ENCODE measurements around the gene MAST4. TPM values are rescaled to one million over a fixed set of nuclear protein-coding genes. Genes with fewer than 3 reads are reported as not detected.

MAST4 gene
- total and polyA plus RNA-seq, 2 experiments from 2014 or later = 4.2 to 6.0 TPM

DNA sequence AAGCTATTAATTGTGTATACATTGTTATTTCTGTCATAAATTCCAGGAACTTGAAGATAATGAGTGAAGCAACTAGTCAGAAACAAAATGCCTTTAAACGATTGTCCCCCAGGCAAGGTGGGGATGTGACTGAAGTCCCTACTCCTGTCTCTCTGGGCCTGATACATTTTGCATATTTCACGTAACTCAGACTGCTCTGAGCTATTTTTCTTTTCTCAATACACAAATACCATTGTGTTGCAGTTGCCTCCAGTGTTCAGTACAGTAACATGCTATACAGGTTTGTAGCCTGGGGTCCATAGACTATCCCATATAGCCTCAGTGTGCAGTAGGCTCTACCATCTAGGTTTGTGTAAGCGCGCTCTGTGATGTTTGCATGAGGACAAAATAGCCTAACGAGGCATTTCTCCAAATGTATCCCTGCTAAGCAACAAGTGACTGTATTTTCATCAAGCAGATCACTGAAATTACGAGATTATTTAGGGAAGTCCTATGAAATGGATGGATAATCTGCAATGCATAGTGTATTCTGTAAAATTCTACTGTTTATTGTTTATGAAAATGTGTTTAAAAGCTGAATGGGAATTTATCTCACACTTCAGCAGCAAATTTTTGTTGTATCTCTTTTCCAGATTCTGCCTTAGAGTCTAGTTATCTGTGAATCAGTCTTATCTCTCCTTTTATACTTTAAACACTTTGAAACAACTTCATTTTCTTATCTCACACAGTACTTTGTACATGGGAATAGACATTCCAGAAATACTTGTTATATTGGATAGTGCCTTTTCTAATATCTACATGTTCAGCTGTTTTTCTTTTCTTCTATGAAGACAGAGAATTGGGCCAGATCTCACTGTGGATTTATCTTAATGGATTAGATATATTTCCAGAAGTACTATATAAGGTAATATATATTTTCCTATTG is 449.9 kb downstream of the MAST4 start:
- WGBS, 2 experiments (ENCODE audit: low coverage in 1 of 2, low lambda C conversion rate in 2 of 2, missing lambda C conversion rate in 2 of 2) = 88 to 91% methylated on average over 6 of the region's 6 CpGs
- Histone ChIP-seq H3K4me3 (no peak overlapping the region), H3K4me2 (ENCODE audit: unreplicated experiment) (no peak overlapping the region), H4K20me1 (ENCODE audit: insufficient read depth) (no peaks in the 10 kb centered on the region), H3K9me3 (ENCODE audit: low read depth) (no peaks in the 10 kb centered on the region), H3K36me3 (ENCODE audit: low read depth) (no peaks in the 10 kb centered on the region), H3K9ac (no peak overlapping the region), H3F3A (ENCODE audit: insufficient read depth) (no peaks in the 10 kb centered on the region), H3K9me2 (ENCODE audit: insufficient read depth) (peaks cover 3% of the 10 kb centered on the region; the same call in 1 of the 2 replicates), H3K4me1 (ENCODE audit: insufficient read depth) (no peaks in the 10 kb centered on the region), H3K27me3 (replicated peaks; ENCODE audit: insufficient read depth) (no peaks in the 10 kb centered on the region), H3K79me2 (ENCODE audit: insufficient read depth) (peaks cover 11% of the 10 kb centered on the region; the same call in 1 of the 2 replicates), H3K27ac (no peak overlapping the region), H2AFZ (no peak overlapping the region)
- no peak for DNase-seq
- in situ Hi-C loops (cut with MboI) = no loop called here
- TF ChIP-seq EZH2 (IDR thresholded peaks at IDR 0.05; ENCODE audit: insufficient read depth, poor library complexity, severe bottlenecking) = no peak

DNA sequence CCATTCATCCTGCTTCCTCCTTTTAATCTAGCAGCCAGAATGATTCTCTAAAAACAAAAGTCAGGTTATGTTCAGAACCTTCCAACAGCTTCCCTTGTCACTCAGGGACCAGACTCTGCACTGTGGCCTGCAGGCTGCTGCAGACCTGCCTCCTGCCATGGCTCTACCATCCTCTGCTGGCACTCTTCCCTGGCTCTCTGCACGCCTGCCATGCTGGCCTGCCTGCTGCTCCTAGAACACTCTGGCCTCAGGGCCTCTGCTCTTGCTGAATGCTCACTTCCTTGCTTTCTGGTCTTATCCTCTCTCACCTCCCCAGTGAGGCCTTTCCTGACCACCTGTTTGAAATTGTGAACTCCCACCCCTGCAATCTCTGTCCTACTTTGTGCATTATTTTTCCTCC is 451.0 kb downstream of the MAST4 start:
- peaks cover 5% of the 10 kb centered on the region for H3K4me1 ChIP-seq (ENCODE audit: insufficient read depth)
- no peaks in the 10 kb centered on the region for H3K9me3 ChIP-seq (ENCODE audit: low read depth)
- H3K9me2 ChIP-seq (ENCODE audit: insufficient read depth) = peaks cover 3% of the 10 kb centered on the region; the same call in 1 of the 2 replicates
- H3K27me3 ChIP-seq (replicated peaks; ENCODE audit: insufficient read depth) = no peaks in the 10 kb centered on the region
- no peaks in the 10 kb centered on the region for H3K36me3 ChIP-seq (ENCODE audit: low read depth)
- DNase-seq = no peak
- H3F3A ChIP-seq (ENCODE audit: insufficient read depth) = no peaks in the 10 kb centered on the region
- in situ Hi-C loops (cut with MboI) = no loop called here
- peaks cover 5% of the 10 kb centered on the region; the same call in 1 of the 2 replicates for H3K79me2 ChIP-seq (ENCODE audit: insufficient read depth)
- no peaks in the 10 kb centered on the region for H4K20me1 ChIP-seq (ENCODE audit: insufficient read depth)
- 100% methylated on average over 1 of the region's 1 CpG for WGBS, 2 experiments (ENCODE audit: low coverage in 1 of 2, low lambda C conversion rate in 2 of 2, missing lambda C conversion rate in 2 of 2)
- no peak overlapping the region for H3K4me3 ChIP-seq
- H3K9ac ChIP-seq = no peak overlapping the region
- TF ChIP-seq EZH2phosphoT487 (IDR thresholded peaks at IDR 0.05; ENCODE audit: insufficient read depth, low read depth) (no peak), EZH2 (IDR thresholded peaks at IDR 0.05; ENCODE audit: insufficient read depth, poor library complexity, severe bottlenecking) (no peak)
- H3K27ac ChIP-seq = no peak overlapping the region
- H3K4me2 ChIP-seq (ENCODE audit: unreplicated experiment) = no peak overlapping the region
- no peak overlapping the region for H2AFZ ChIP-seq

DNA sequence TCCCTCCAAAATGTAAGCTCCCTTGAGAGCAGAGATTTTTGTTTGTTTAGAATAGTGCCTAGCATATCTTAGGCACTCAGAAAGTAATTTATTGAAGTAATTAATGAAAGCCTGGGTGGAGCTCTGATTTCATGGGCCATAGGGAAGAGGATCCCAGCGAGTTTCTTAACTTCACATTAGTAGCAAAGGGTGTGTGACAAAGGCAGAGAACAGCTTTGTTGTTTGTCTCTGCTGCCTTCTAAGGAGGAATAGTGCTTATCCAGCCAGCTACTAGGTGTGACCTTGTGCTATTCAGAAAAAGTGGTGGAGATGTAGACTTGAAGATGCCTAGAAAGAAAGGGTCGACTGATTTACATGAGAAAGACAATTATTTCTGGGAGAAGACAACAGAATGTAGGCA is 451.4 kb downstream of the MAST4 start:
- peaks cover 8% of the 10 kb centered on the region for H3K4me1 ChIP-seq (ENCODE audit: insufficient read depth)
- H3K36me3 ChIP-seq (ENCODE audit: low read depth) = no peaks in the 10 kb centered on the region
- no peaks in the 10 kb centered on the region for H3K27me3 ChIP-seq (replicated peaks; ENCODE audit: insufficient read depth)
- no peak overlapping the region for H3K4me2 ChIP-seq (ENCODE audit: unreplicated experiment)
- H3K27ac ChIP-seq = no peak overlapping the region
- no peaks in the 10 kb centered on the region for H4K20me1 ChIP-seq (ENCODE audit: insufficient read depth)
- H3K9me2 ChIP-seq (ENCODE audit: insufficient read depth) = peaks cover 3% of the 10 kb centered on the region; the same call in 1 of the 2 replicates
- H2AFZ ChIP-seq = no peak overlapping the region
- 0 out of 2 replicates have a peak, but pooled peaks cover under 1% of the 10 kb centered on the region for H3K79me2 ChIP-seq (ENCODE audit: insufficient read depth)
- no peak for TF ChIP-seq EZH2 (IDR thresholded peaks at IDR 0.05; ENCODE audit: insufficient read depth, poor library complexity, severe bottlenecking)
- no peak for TF ChIP-seq EZH2phosphoT487 (IDR thresholded peaks at IDR 0.05; ENCODE audit: insufficient read depth, low read depth)
- WGBS, 2 experiments (ENCODE audit: low coverage in 1 of 2, low lambda C conversion rate in 2 of 2, missing lambda C conversion rate in 2 of 2) = 58 to 68% methylated on average over 2 of the region's 2 CpGs
- no peaks in the 10 kb centered on the region for H3K9me3 ChIP-seq (ENCODE audit: low read depth)
- DNase-seq = no peak
- H3F3A ChIP-seq (ENCODE audit: insufficient read depth) = no peaks in the 10 kb centered on the region
- H3K9ac ChIP-seq = no peak overlapping the region
- no peak overlapping the region for H3K4me3 ChIP-seq
- in situ Hi-C loops (cut with MboI) = no loop called here

DNA sequence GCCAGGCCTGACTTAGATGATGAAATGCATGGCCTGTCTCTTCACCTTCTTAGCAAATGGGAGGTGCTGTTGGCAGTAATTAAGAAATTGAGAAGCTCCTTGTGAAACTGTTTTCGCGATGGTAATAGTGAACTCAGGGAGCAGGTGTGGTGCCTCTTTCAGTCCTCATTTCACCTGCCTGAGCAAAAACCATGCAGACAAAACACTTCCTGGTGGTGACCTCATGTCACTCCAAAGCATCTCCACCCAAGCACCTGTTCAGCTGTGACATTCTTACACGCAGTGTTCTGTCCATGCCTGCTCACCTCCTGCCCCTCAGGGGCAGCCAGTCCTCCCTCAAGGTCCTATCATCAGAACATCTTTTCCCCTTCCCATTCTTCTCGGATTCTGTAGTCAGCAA is 453.9 kb downstream of the MAST4 start:
- Histone ChIP-seq H3K9ac (no peak overlapping the region), H3F3A (ENCODE audit: insufficient read depth) (no peaks in the 10 kb centered on the region), H4K20me1 (ENCODE audit: insufficient read depth) (no peaks in the 10 kb centered on the region), H3K27me3 (replicated peaks; ENCODE audit: insufficient read depth) (no peaks in the 10 kb centered on the region), H3K9me3 (ENCODE audit: low read depth) (no peaks in the 10 kb centered on the region), H3K79me2 (ENCODE audit: insufficient read depth) (no peaks in the 10 kb centered on the region), H3K4me1 (ENCODE audit: insufficient read depth) (peaks cover 8% of the 10 kb centered on the region), H3K36me3 (ENCODE audit: low read depth) (no peaks in the 10 kb centered on the region), H3K9me2 (ENCODE audit: insufficient read depth) (no peaks in the 10 kb centered on the region), H3K4me3 (no peak overlapping the region), H3K4me2 (ENCODE audit: unreplicated experiment) (no peak overlapping the region), H3K27ac (no peak overlapping the region), H2AFZ (no peak overlapping the region)
- DNase-seq = no peak
- in situ Hi-C loops (cut with MboI) = no loop called here
- WGBS, 2 experiments (ENCODE audit: low coverage in 1 of 2, low lambda C conversion rate in 2 of 2, missing lambda C conversion rate in 2 of 2) = 88 to 95% methylated on average over 4 of the region's 4 CpGs
- TF ChIP-seq EZH2 (IDR thresholded peaks at IDR 0.05; ENCODE audit: insufficient read depth, poor library complexity, severe bottlenecking) = no peak
- no peak for TF ChIP-seq EZH2phosphoT487 (IDR thresholded peaks at IDR 0.05; ENCODE audit: insufficient read depth, low read depth)
